IMR-90 (cell line): ENCODE data around the gene UBA3. TPM values are rescaled to one million over a fixed set of nuclear protein-coding genes. Genes with fewer than 3 reads are reported as not detected.
A peak's percentile ranks its signal among the peaks of the same experiment; 100 is the strongest.

Source experiments
- ATAC-seq: fragments of 200-7000 bp; cut with Tn5 transposase; 2 replicates; pipeline ENCODE4 v1.9.1; 2020; ENCODE audit warnings: low read depth, mild to moderate bottlenecking, moderate library complexity
- BruUV-seq: library from RNA; stranded (reverse); fragments of 400-500 nt; replicated peaks from 2 replicates; lab custom pipeline; 2021; lab: Mats Ljungman, UMichigan
- CTCF ChIA-PET: fragments of 300-600 bp; formaldehyde crosslinking; extraction: SDS; loops from one replicate; lab custom pipeline; 2021; ENCODE audit warnings: antibody characterized with exemption; lab: Yijun Ruan, JAX
- POLR2A ChIA-PET: fragments of 300-600 bp; sonication (Branson Sonifier 250); formaldehyde crosslinking; loops from one replicate; lab custom pipeline; 2022; ENCODE audit warnings: antibody characterized with exemption; ENCODE audit not compliant: unreplicated experiment; lab: Charles Lee
- DNase-seq: peaks from one replicate; pipeline ENCODE4 v3.0.0; 2013
- H2AFZ ChIP-seq: replicated peaks from 2 replicates; pipeline ENCODE3; 2013; ENCODE audit warnings: low read length, mild to moderate bottlenecking; ENCODE audit not compliant: poor library complexity
- H2AK5ac ChIP-seq: 2 replicates; pipeline ENCODE4 v1.6.1; 2013; ENCODE audit warnings: low read depth, low read length, inconsistent platforms
- H2AK9ac ChIP-seq: replicated peaks from 2 replicates; pipeline ENCODE3; 2013; ENCODE audit warnings: mild to moderate bottlenecking, low read depth, low read length, moderate library complexity; ENCODE audit not compliant: poor library complexity
- H2BK120ac ChIP-seq: 2 replicates; pipeline ENCODE4 v1.6.1; 2013; ENCODE audit warnings: low read depth, low read length, inconsistent platforms
- H2BK15ac ChIP-seq: 3 replicates; pipeline ENCODE4 v1.6.1; 2013; ENCODE audit warnings: low read depth, low read length, inconsistent platforms
- H2BK20ac ChIP-seq: 2 replicates; pipeline ENCODE4 v1.6.1; 2013; ENCODE audit warnings: low read depth, mild to moderate bottlenecking, inconsistent platforms, low read length, moderate library complexity
- H2BK5ac ChIP-seq: 2 replicates; pipeline ENCODE4 v1.6.1; 2013; ENCODE audit warnings: mild to moderate bottlenecking, low read depth, low read length, inconsistent platforms; ENCODE audit not compliant: poor library complexity, severe bottlenecking
- H3K14ac ChIP-seq: replicated peaks from 2 replicates; pipeline ENCODE4 v1.6.1; 2013; ENCODE audit warnings: low read depth, low read length, inconsistent platforms
- H3K18ac ChIP-seq: 2 replicates; pipeline ENCODE4 v1.6.1; 2013; ENCODE audit warnings: low read depth, low read length, control low read depth
- H3K23ac ChIP-seq: 2 replicates; pipeline ENCODE4 v1.6.1; 2013; ENCODE audit warnings: low read depth, low read length, inconsistent platforms
- H3K27ac ChIP-seq: 2 replicates; pipeline ENCODE4 v1.5.1; 2013; ENCODE audit warnings: mild to moderate bottlenecking, control low read depth, low read length; ENCODE audit not compliant: insufficient read depth
- H3K27me3 ChIP-seq: 2 replicates; pipeline ENCODE4 v1.6.1; 2013; ENCODE audit warnings: low read length; ENCODE audit not compliant: control insufficient read depth, insufficient read depth
- H3K36me3 ChIP-seq: 2 replicates; pipeline ENCODE4 v1.6.1; 2013; ENCODE audit warnings: low read length, mixed read lengths; ENCODE audit not compliant: control insufficient read depth, insufficient read depth
- H3K4ac ChIP-seq: 2 replicates; pipeline ENCODE4 v1.6.1; 2013; ENCODE audit warnings: low read depth, low read length, inconsistent platforms
- H3K4me1 ChIP-seq: 2 replicates; pipeline ENCODE4 v1.6.1; 2013; ENCODE audit warnings: low read length, mixed read lengths; ENCODE audit not compliant: control insufficient read depth, insufficient read depth
- H3K4me2 ChIP-seq: 2 replicates; pipeline ENCODE4 v1.6.1; 2013; ENCODE audit warnings: low read depth, mild to moderate bottlenecking, control low read depth, low read length, moderate library complexity
- H3K4me3 ChIP-seq: 2 replicates; pipeline ENCODE4 v1.5.1; 2013; ENCODE audit warnings: low read depth, mild to moderate bottlenecking, control low read depth, low read length, moderate library complexity; ENCODE audit not compliant: insufficient read depth
- H3K56ac ChIP-seq: 2 replicates; pipeline ENCODE4 v1.6.1; 2013; ENCODE audit warnings: low read length, inconsistent platforms; ENCODE audit not compliant: insufficient read depth; ENCODE audit errors: extremely low read depth
- H3K79me1 ChIP-seq, 2 experiments: 2 replicates each; pipeline ENCODE4 v1.6.1; 2013; ENCODE audit warnings: low read length in 2 of 2, inconsistent platforms in 1 of 2, low read depth in 1 of 2
- H3K9ac ChIP-seq: 2 replicates; pipeline ENCODE4 v1.6.1; 2013; ENCODE audit warnings: low read depth, low read length, control low read depth
- H3K9me1 ChIP-seq: 2 replicates; pipeline ENCODE4 v1.6.1; 2013; ENCODE audit warnings: low read length, inconsistent platforms; ENCODE audit not compliant: insufficient read depth
- H3K9me3 ChIP-seq: 2 replicates; pipeline ENCODE4 v1.6.1; 2013; ENCODE audit warnings: low read length; ENCODE audit not compliant: control insufficient read depth, insufficient read depth
- H4K20me1 ChIP-seq: 2 replicates; pipeline ENCODE4 v1.6.1; 2013; ENCODE audit warnings: low read length, inconsistent platforms; ENCODE audit not compliant: insufficient read depth
- H4K5ac ChIP-seq: 2 replicates; pipeline ENCODE4 v1.6.1; 2013; ENCODE audit warnings: mild to moderate bottlenecking, low read depth, low read length, control low read depth
- H4K8ac ChIP-seq, 2 experiments: 2 replicates each; pipeline ENCODE4 v1.6.1; 2013; ENCODE audit warnings: low read depth in 2 of 2, low read length in 2 of 2, control low read depth in 1 of 2, inconsistent platforms in 1 of 2
- H4K91ac ChIP-seq: 2 replicates; pipeline ENCODE4 v1.6.1; 2013; ENCODE audit warnings: low read depth, low read length, inconsistent platforms; ENCODE audit not compliant: insufficient read depth
- BHLHE40 ChIP-seq: fragments of 150-350 bp; IDR thresholded peaks from 2 replicates; pipeline ENCODE4 v1.6.1; 2016; ENCODE audit warnings: mild to moderate bottlenecking, low read depth, low read length
- CHD1 ChIP-seq: IDR thresholded peaks from 2 replicates; pipeline ENCODE4 v1.6.1; 2012; ENCODE audit warnings: low read depth, low read length, improper control_type of control experiment
- CTCF ChIP-seq: conservative IDR thresholded peaks from 2 replicates; pipeline ENCODE4 v1.5.1; 2012; ENCODE audit warnings: mild to moderate bottlenecking, low read depth, low read length, improper control_type of control experiment
- ELK1 ChIP-seq: fragments of 150-350 bp; IDR thresholded peaks from 2 replicates; pipeline ENCODE4 v1.6.1; 2016; ENCODE audit warnings: low read depth, mild to moderate bottlenecking, low read length, moderate library complexity, borderline replicate concordance
- MAFK ChIP-seq: IDR thresholded peaks from 2 replicates; pipeline ENCODE4 v1.6.1; 2012; ENCODE audit warnings: low read depth, low read length, improper control_type of control experiment
- RCOR1 ChIP-seq: IDR thresholded peaks from 2 replicates; pipeline ENCODE4 v1.6.1; 2012; ENCODE audit warnings: mild to moderate bottlenecking, low read length, improper control_type of control experiment; ENCODE audit not compliant: insufficient replicate concordance
- WGBS, 2 experiments: methylation state at CpG; one replicate each; pipeline versions ENCODE4 v1.1.5 to v1.1.7; 2013; ENCODE audit warnings: missing lambda C conversion rate in 2 of 2; ENCODE audit not compliant: insufficient read length in 1 of 2; ENCODE audit errors: extremely low coverage in 2 of 2; 5-methylcytosine and 5-hydroxymethylcytosine counted together
- dilution Hi-C: fragments of 300-500 bp; cut with HindIII; formaldehyde crosslinking; loops from one replicate; pipeline ENCODE4 v1.14.3; 2018; ENCODE audit warnings: low sequenced_read_pairs; ENCODE audit not compliant: unreplicated experiment
- in situ Hi-C: fragments of 300-500 bp; cut with MboI; formaldehyde crosslinking; loops from 3 replicates; pipeline ENCODE4 v1.14.3; 2019; ENCODE audit warnings: low sequenced_read_pairs, inconsistent platforms, mixed read lengths
- intact Hi-C: fragments of 100-400 bp; cut with micrococcal nuclease; formaldehyde crosslinking; loops from 2 replicates; pipeline ENCODE4 v1.10.0; 2022
- polyA plus RNA-seq, 3 experiments: library from polyadenylated mRNA; depleted of rRNA; stranded (reverse); fragments of >200 nt; gene quantifications; 2 replicates each; pipeline ENCODE4 v1.2.3, GENCODE V29; 2012; ENCODE audit warnings: low replicate concordance in 1 of 3
- total RNA-seq: library from RNA; depleted of rRNA; stranded (reverse); fragments of >200 nt; gene quantifications from 2 replicates; pipeline ENCODE4 v1.2.3, GENCODE V29; 2012

Gene UBA3
- total and polyA plus RNA-seq, 2 of the 4 experiments (the other 2 are of a cell fraction) = 51.8 to 64.3 TPM

DNA sequence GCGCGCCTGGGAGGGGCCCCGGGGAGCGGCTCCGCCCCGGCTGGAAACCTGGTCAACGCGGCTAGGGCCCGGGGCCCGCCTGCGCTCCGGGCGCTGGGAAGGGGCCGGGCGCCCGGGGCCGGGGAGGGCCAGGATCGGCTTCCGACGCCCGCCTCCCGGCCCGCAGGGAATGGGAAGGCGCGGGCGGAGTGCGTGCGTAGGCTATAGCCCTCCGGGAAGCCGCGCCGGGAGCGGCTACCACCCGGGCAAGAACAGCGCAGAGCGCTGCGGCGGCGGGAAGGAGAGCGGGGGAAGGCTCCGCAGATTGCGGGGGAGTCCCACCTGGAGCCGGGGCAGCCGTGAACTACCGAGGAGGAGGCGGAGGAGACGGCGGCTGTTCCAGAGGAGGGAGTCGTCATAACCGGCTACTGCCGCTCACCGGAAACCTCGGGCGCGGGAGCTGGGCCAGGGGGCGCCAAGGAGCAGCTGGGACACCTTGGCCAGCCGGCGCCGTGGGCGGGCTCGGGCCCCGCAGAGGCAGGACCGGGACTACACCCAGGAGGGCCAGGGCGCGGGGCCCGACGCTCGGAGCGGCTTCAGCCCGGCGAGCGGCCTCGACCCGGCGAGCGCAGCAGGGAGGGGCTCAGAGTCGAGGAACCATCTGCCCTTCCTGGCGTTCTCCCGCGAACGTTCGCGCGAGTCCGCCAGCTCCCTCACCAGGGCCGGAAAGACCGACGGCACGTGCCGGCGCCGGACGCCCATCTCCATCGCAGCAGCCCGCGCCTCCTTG, 66.7 kb downstream of the UBA3 start, which contains the start of gene EOGT (continued):
- TF ChIP-seq CTCF = peak; percentile 64

DNA sequence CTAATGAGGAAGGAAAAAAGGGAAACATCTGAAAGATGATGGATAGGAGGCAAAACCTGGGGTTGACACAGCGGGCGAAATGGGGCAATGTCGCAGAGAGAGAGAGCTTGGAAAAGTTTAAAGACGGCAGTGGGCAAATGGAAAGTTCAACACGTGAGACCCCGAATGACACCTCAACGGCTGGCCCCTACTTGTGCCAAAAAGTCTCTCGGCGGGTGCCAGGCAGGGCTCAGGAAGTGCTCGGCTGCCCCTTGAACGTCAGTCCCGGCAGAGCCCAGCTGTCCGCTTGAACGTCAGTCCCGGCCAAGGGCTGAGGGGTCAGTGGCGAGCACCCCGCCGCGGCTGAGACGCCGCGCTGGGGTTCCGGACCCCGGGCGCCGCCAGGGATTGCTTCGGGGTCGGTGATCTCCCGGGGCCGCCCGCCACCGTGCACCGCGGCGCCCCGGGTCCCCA, 67.3 kb downstream of the UBA3 start:
- Histone ChIP-seq H2AK9ac (peak overlapping the region; percentile 83), H3K9me3 (no peaks in the 10 kb centered on the region), H2BK20ac (no peak overlapping the region; the same call in 1 of the 2 replicates), H4K91ac (peak overlapping the region; percentile 72), H4K20me1 (no peaks in the 10 kb centered on the region), H3K4me3 (peak overlapping the region; percentile 66), H2AK5ac (peak overlapping the region; percentile 73), H2BK5ac (peak overlapping the region; percentile 73), H3K56ac (peak overlapping the region; percentile 81), H4K5ac (peak overlapping the region; percentile 19), H3K4me2 (peak overlapping the region; percentile 72), H3K4ac (peak overlapping the region; percentile 73), H3K9ac (peak overlapping the region; percentile 66), H3K14ac (peak overlapping the region; percentile 53), H3K9me1 (peaks cover 7% of the 10 kb centered on the region), H2AFZ (peak overlapping the region; percentile 98), H3K23ac (peak overlapping the region; percentile 84), H3K27ac (peak overlapping the region; percentile 93), H2BK120ac (peak overlapping the region; percentile 30), H3K27me3 (no peaks in the 10 kb centered on the region), H3K4me1 (peaks cover 10% of the 10 kb centered on the region), H3K79me1 (peaks cover 9 to 50% of the 10 kb centered on the region in 2 experiments), H3K18ac (peak overlapping the region; percentile 69), H3K36me3 (peaks cover 10% of the 10 kb centered on the region), H4K8ac (peak overlapping the region; percentile 52 to 80), H2BK15ac (no peak overlapping the region; the same call in 1 of the 3 replicates)
- peak; percentile 37; the same call in 1 of the 2 replicates for ATAC-seq
- peak; percentile 67 for DNase-seq
- intact Hi-C loops (no loop called here), dilution Hi-C loops (no loop called here), in situ Hi-C loops (no loop called here)
- ChIA-PET CTCF (interaction anchor here (0.7 kb wide), 1 partner anchor 1315 kb away, joined by 3 read pairs; no protein-coding TSS in a partner anchor), POLR2A (no interaction called here)
- 1% methylated on average over 33 of the region's 36 CpGs; no CpG with 5 or more reads in 1 of the 2 experiments for WGBS, 2 experiments
- TF ChIP-seq CHD1 (no peak), RCOR1 (no peak), MAFK (no peak), BHLHE40 (peak; percentile 65), ELK1 (no peak)
- BruUV-seq = no TSS peak
